Activated naive CD4-positive, alpha-beta T cell treated with anti-CD3 and anti-CD28 coated beads, Interleukin-2, amount 10 ng/mL, durations not matched to agents 7 days and 5 days (primary cell): Measurements from ENCODE around the gene CACNA2D4.

Source experiments
- CTCF ChIA-PET: fragments of 350-600 bp; sonication (Branson Sonifier 250); formaldehyde crosslinking; loops from one replicate; lab custom pipeline; 2021; ENCODE audit warnings: antibody characterized with exemption; lab: Charles Lee
- DNase-seq: peaks from one replicate; pipeline ENCODE4 v3.0.0-alpha.2; 2020
- H3K27ac Mint-ChIP-seq: one replicate; pipeline ENCODE4 v1.8.0; 2021; ENCODE audit warnings: mild to moderate bottlenecking, moderate library complexity, mixed read lengths
- H3K27me3 Mint-ChIP-seq: one replicate; pipeline ENCODE4 v1.8.0; 2021; ENCODE audit warnings: mild to moderate bottlenecking, mixed read lengths
- H3K36me3 Mint-ChIP-seq: one replicate; pipeline ENCODE4 v1.8.0; 2021; ENCODE audit warnings: mixed read lengths
- H3K4me1 Mint-ChIP-seq: one replicate; pipeline ENCODE4 v1.8.0; 2021; ENCODE audit warnings: mixed read lengths
- H3K4me3 Mint-ChIP-seq: one replicate; pipeline ENCODE4 v1.8.0; 2021; ENCODE audit warnings: mild to moderate bottlenecking, moderate library complexity, mixed read lengths
- H3K9me3 Mint-ChIP-seq: one replicate; pipeline ENCODE4 v1.8.0; 2021; ENCODE audit warnings: mixed read lengths

CACNA2D4 gene

DNA sequence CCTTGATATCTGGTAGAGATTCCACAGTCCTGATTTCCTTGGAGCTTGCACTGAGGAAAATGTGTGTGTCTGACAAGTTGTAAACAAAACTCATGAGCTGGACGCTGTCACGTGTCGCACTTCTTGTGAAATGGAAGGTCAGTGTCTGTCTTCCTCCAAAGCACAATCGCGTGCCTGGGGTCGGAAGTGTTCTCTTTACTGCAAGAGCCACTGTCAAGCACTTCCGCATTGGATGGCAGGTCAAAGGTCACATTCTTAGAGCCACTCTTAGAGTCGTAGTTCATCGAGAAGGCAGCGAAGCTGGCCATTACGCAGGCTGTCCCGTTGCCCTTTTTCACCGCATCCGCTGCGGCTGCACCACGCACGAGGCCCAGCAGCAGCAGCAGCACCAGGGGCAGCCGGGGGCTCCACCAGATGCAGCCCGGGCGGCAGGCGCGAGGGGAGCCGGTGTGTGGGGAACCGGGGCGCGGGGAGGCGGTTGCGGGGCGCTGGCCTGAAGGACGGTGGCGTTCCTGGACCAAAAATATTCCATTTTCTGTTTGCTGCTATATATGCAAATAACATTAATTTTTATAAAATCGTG is 53.1 kb downstream of the CACNA2D4 start:
- H3K4me1 Mint-ChIP-seq = no peaks in the 10 kb centered on the region
- DNase-seq = no peak
- no peaks in the 10 kb centered on the region for H3K36me3 Mint-ChIP-seq
- no peak overlapping the region for H3K27ac Mint-ChIP-seq
- H3K27me3 Mint-ChIP-seq = peaks cover 25% of the 10 kb centered on the region
- CTCF ChIA-PET = no interaction called here
- peaks cover under 1% of the 10 kb centered on the region for H3K9me3 Mint-ChIP-seq
- no peak overlapping the region for H3K4me3 Mint-ChIP-seq

DNA sequence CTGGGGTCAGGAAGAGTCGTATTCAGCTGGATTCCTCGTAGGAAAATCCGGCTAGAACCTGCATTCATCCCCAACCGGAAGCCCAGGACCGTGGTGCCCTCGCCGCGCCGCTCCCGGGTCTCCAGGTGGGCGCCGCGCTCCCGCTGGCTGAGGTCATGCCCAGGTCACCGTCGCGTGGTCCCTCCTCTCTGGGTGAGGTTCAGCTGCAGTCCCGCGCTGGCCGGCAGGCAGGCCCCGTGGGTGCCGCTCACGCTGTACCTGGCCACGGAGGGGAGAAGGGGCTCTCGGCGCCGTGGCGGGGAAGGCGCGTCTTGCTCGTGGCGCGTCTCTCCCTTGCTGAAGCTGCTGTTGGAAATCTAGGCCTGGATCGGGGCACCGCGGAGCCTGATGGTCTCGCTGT is 53.6 kb downstream of the CACNA2D4 start:
- H3K4me1 Mint-ChIP-seq = no peaks in the 10 kb centered on the region
- CTCF ChIA-PET = no interaction called here
- no peak for DNase-seq
- peaks cover 27% of the 10 kb centered on the region for H3K27me3 Mint-ChIP-seq
- no peaks in the 10 kb centered on the region for H3K9me3 Mint-ChIP-seq
- H3K4me3 Mint-ChIP-seq = no peak overlapping the region
- no peak overlapping the region for H3K27ac Mint-ChIP-seq
- H3K36me3 Mint-ChIP-seq = no peaks in the 10 kb centered on the region

DNA sequence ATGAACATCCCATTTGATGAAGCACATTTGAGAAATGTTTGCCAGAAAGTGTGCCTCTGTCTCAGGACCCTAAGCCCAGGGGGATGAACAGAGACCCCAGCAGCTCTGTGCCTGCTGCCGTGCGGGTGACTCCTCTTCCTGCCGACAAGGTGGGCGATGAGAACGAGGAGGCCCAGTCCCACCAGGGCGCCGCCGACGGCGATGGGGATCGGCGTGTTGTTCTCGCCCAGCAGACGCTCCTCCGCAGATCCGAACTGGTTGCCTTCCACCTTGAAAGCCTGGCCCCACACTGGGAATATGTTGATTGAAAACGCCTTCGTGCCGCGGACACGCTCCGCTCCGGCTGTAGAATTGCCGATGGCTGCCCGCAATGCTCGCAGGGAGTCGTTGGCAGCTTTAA is 54.0 kb downstream of the CACNA2D4 start:
- CTCF ChIA-PET = no interaction called here
- no peaks in the 10 kb centered on the region for H3K4me1 Mint-ChIP-seq
- no peaks in the 10 kb centered on the region for H3K9me3 Mint-ChIP-seq
- H3K36me3 Mint-ChIP-seq = no peaks in the 10 kb centered on the region
- DNase-seq = no peak
- H3K27ac Mint-ChIP-seq = no peak overlapping the region
- H3K27me3 Mint-ChIP-seq = peaks cover 28% of the 10 kb centered on the region
- H3K4me3 Mint-ChIP-seq = no peak overlapping the region

DNA sequence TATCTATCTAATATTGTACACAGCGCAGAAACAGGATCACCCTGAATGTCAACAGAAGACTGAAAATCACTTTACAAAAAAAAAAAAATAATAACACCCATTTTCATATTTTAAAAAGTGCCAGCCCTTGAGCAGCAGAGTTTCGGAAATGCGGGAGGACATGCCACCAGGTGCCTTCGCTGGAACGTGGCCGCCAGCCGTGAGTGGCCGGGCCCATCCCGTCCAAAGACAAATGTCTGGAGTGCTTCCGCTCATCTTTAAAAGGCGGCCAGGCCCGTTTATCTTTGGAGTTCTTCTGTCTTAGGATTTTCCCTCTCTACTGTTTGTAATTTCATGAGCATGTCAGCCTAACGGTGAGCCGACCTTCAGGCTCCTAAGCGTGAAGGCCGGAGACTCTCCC is 54.6 kb downstream of the CACNA2D4 start:
- Mint-ChIP-seq H3K27ac (no peak overlapping the region), H3K36me3 (no peaks in the 10 kb centered on the region), H3K4me1 (no peaks in the 10 kb centered on the region), H3K4me3 (no peak overlapping the region), H3K9me3 (no peaks in the 10 kb centered on the region), H3K27me3 (peaks cover 28% of the 10 kb centered on the region)
- no peak for DNase-seq
- CTCF ChIA-PET = interaction anchor here (1.0 kb wide), 1 partner anchor 76 kb away, joined by 3 read pairs; no protein-coding TSS in a partner anchor

DNA sequence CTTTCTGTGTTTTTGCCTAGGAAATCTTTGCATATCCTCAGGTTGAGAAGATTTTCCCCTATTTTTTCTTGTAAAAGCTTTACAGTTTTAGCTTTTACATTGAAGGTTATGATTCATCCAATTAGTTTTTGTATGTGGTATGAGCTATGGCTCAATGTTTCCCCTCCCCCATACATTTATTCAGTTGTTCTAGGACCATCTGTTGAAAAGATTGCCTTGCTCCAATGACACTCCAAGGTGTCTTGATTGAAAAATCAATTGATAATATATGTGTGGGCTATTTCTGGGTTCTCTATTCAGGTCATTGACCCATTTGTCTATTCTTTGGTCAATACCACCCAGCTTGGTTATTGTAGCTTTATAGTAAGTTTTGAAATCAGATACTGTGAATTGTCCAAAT is 55.5 kb downstream of the CACNA2D4 start:
- no peak for DNase-seq
- Mint-ChIP-seq H3K4me1 (no peaks in the 10 kb centered on the region), H3K36me3 (no peaks in the 10 kb centered on the region), H3K9me3 (no peaks in the 10 kb centered on the region), H3K27me3 (peaks cover 28% of the 10 kb centered on the region), H3K27ac (no peak overlapping the region), H3K4me3 (no peak overlapping the region)
- CTCF ChIA-PET = interaction anchor here (0.9 to 1.5 kb wide), 3 partner anchors 8 to 233 kb away, joined by 3 read pairs; partner anchors contain the start of gene WNT5B

- H3K27me3 Mint-ChIP-seq = peaks cover 23% of the 10 kb centered on the region
- no peak overlapping the region for H3K27ac Mint-ChIP-seq
- no peaks in the 10 kb centered on the region for H3K36me3 Mint-ChIP-seq
- DNase-seq = no peak
- CTCF ChIA-PET = no interaction called here
- no peaks in the 10 kb centered on the region for H3K9me3 Mint-ChIP-seq
- H3K4me1 Mint-ChIP-seq = peaks cover 5% of the 10 kb centered on the region
- H3K4me3 Mint-ChIP-seq = no peak overlapping the region
Observed at GRCh38 chr12:1859643-1860042, 58.8 kb downstream of the CACNA2D4 start.

DNA sequence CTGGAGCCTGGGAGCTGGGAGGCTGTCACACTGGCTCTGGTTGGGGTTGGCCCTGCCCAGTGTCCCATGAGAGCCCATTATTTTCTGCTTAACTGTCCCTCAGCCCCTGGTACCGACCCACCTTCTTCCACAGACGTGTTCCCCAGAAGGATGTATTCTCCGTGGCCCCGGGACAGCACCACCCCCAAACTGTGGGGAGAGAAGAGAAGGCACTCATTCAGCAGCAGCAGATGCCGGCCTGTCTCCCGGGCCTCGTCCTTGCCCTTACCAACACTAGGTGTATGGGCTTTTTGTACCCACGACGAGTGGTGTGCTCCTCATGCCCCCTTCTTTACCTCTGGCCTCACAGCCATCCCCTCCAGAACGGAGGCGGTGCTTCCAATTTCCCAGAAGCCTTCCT is 60.0 kb downstream of the CACNA2D4 start:
- no peak for DNase-seq
- Mint-ChIP-seq H3K9me3 (no peaks in the 10 kb centered on the region), H3K4me3 (no peak overlapping the region), H3K36me3 (no peaks in the 10 kb centered on the region), H3K27me3 (peaks cover 20% of the 10 kb centered on the region), H3K4me1 (peaks cover 5% of the 10 kb centered on the region), H3K27ac (no peak overlapping the region)
- CTCF ChIA-PET = no interaction called here

- H3K4me3 Mint-ChIP-seq = no peak overlapping the region
- no peaks in the 10 kb centered on the region for H3K9me3 Mint-ChIP-seq
- H3K4me1 Mint-ChIP-seq = peaks cover 5% of the 10 kb centered on the region
- no peaks in the 10 kb centered on the region for H3K36me3 Mint-ChIP-seq
- H3K27me3 Mint-ChIP-seq = peaks cover 20% of the 10 kb centered on the region
- CTCF ChIA-PET = no interaction called here
- no peak overlapping the region for H3K27ac Mint-ChIP-seq
- no peak for DNase-seq
Observed at GRCh38 chr12:1857821-1858220, 60.6 kb downstream of the CACNA2D4 start.

GRCh38 chr12:1857086-1857485 is 61.4 kb downstream of the CACNA2D4 start:
- no peak overlapping the region for H3K27ac Mint-ChIP-seq
- CTCF ChIA-PET = interaction anchor here (0.9 kb wide), 1 partner anchor 83 kb away, joined by 4 read pairs; no protein-coding TSS in a partner anchor
- H3K4me3 Mint-ChIP-seq = no peak overlapping the region
- no peaks in the 10 kb centered on the region for H3K9me3 Mint-ChIP-seq
- H3K4me1 Mint-ChIP-seq = peaks cover 5% of the 10 kb centered on the region
- peaks cover 20% of the 10 kb centered on the region for H3K27me3 Mint-ChIP-seq
- no peaks in the 10 kb centered on the region for H3K36me3 Mint-ChIP-seq
- no peak for DNase-seq

GRCh38 chr12:1855241-1855640 is 63.2 kb downstream of the CACNA2D4 start:
- H3K27me3 Mint-ChIP-seq = peaks cover 14% of the 10 kb centered on the region
- CTCF ChIA-PET = interaction anchor here (1.3 kb wide), 1 partner anchor 8 kb away, joined by 3 read pairs; no protein-coding TSS in a partner anchor
- no peaks in the 10 kb centered on the region for H3K36me3 Mint-ChIP-seq
- no peak overlapping the region for H3K27ac Mint-ChIP-seq
- H3K4me3 Mint-ChIP-seq = no peak overlapping the region
- H3K4me1 Mint-ChIP-seq = peaks cover 5% of the 10 kb centered on the region
- no peak for DNase-seq
- no peaks in the 10 kb centered on the region for H3K9me3 Mint-ChIP-seq

GRCh38 chr12:1853716-1854115 is 64.7 kb downstream of the CACNA2D4 start:
- H3K27ac Mint-ChIP-seq = no peak overlapping the region
- H3K4me3 Mint-ChIP-seq = no peak overlapping the region
- peaks cover 5% of the 10 kb centered on the region for H3K4me1 Mint-ChIP-seq
- no peaks in the 10 kb centered on the region for H3K36me3 Mint-ChIP-seq
- DNase-seq = no peak
- peaks cover 9% of the 10 kb centered on the region for H3K27me3 Mint-ChIP-seq
- no peaks in the 10 kb centered on the region for H3K9me3 Mint-ChIP-seq
- CTCF ChIA-PET = interaction anchor here (1.2 to 1.3 kb wide), 2 partner anchors 9 to 86 kb away, joined by 3 to 4 read pairs; no protein-coding TSS in a partner anchor

- H3K27ac Mint-ChIP-seq = no peak overlapping the region
Observed at GRCh38 chr12:1852076-1852475, 66.4 kb downstream of the CACNA2D4 start.

GRCh38 chr12:1851151-1851701 is 67.2 kb downstream of the CACNA2D4 start:
- Mint-ChIP-seq H3K27me3 (no peaks in the 10 kb centered on the region), H3K9me3 (no peaks in the 10 kb centered on the region), H3K4me3 (no peak overlapping the region), H3K27ac (no peak overlapping the region), H3K4me1 (peaks cover 5% of the 10 kb centered on the region), H3K36me3 (no peaks in the 10 kb centered on the region)
- DNase-seq = no peak
- CTCF ChIA-PET = no interaction called here

More at GRCh38 chr12:1852076-1852475, 66.4 kb downstream of the CACNA2D4 start:
- no peaks in the 10 kb centered on the region for H3K9me3 Mint-ChIP-seq
- no peak for DNase-seq
- CTCF ChIA-PET = no interaction called here
- H3K4me3 Mint-ChIP-seq = no peak overlapping the region
- peaks cover 7% of the 10 kb centered on the region for H3K27me3 Mint-ChIP-seq
- no peaks in the 10 kb centered on the region for H3K36me3 Mint-ChIP-seq
- H3K4me1 Mint-ChIP-seq = peaks cover 5% of the 10 kb centered on the region

DNA sequence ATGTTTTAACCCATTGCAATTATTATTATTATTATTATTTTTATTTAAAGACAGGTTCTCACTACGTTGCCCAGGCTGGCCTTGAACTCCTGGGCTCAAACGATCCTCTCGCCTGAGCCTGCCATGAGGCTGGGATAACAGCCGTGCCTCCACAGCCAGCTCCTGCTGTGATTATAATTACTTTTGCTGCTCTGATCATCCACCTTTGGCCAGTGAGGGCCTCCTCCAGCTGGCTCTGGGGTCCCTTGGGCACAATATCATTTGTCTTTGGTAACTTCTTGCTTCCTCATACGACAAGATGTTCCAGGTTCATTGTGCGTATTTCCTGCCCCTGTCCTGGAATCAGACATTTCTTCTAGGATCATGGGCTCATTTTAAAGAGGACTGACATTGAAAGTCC is 69.7 kb downstream of the CACNA2D4 start:
- no peaks in the 10 kb centered on the region for H3K4me1 Mint-ChIP-seq

GRCh38 chr12:1848146-1848545 is 70.3 kb downstream of the CACNA2D4 start:
- H3K27me3 Mint-ChIP-seq = no peaks in the 10 kb centered on the region
- no peaks in the 10 kb centered on the region for H3K4me1 Mint-ChIP-seq
- DNase-seq = no peak
- H3K36me3 Mint-ChIP-seq = no peaks in the 10 kb centered on the region
- CTCF ChIA-PET = no interaction called here
- no peaks in the 10 kb centered on the region for H3K9me3 Mint-ChIP-seq
- no peak overlapping the region for H3K27ac Mint-ChIP-seq
- no peak overlapping the region for H3K4me3 Mint-ChIP-seq

More for the DNA sequence above, 69.7 kb downstream of the CACNA2D4 start:
- H3K27ac Mint-ChIP-seq = no peak overlapping the region
- no peaks in the 10 kb centered on the region for H3K9me3 Mint-ChIP-seq
- CTCF ChIA-PET = no interaction called here
- DNase-seq = no peak
- no peaks in the 10 kb centered on the region for H3K27me3 Mint-ChIP-seq
- no peak overlapping the region for H3K4me3 Mint-ChIP-seq
- H3K36me3 Mint-ChIP-seq = no peaks in the 10 kb centered on the region
